NCI-H1417 treated with DMSO at 0.1 percent for 48 hours (cell line): ENCODE results near the gene EXO1.
A peak's percentile ranks its signal among the peaks of the same experiment; 100 is the strongest.
"Not testable (repeated sequence)": the region's sequence is repeated elsewhere in the genome, so short reads cannot be mapped to it uniquely, and the experiment has no call there.

ENCODE experiments used
- DNase-seq: peaks from one replicate; lab custom pipeline; 2025; lab: John Stamatoyannopoulos, UW

EXO1 gene

GRCh38 chr1:241836941-241837340 lies 11.1 kb upstream of the EXO1 start:
- DNase-seq: no peak

- DNase-seq: no peak
Measured at GRCh38 chr1:241837416-241837815, 10.6 kb upstream of the EXO1 start.

GRCh38 chr1:241837901-241838300 lies 10.1 kb upstream of the EXO1 start:
- DNase-seq: no peak

GRCh38 chr1:241838897-241839296 lies 9.1 kb upstream of the EXO1 start:
- DNase-seq: no peak

GRCh38 chr1:241839369-241839979 lies 8.5 kb upstream of the EXO1 start:
- DNase-seq: no peak

GRCh38 chr1:241840164-241840563 lies 7.8 kb upstream of the EXO1 start:
- DNase-seq: no peak

- DNase-seq: peak; percentile 36
Measured at GRCh38 chr1:241841691-241842090, 6.3 kb upstream of the EXO1 start.

GRCh38 chr1:241842565-241842964 lies 5.4 kb upstream of the EXO1 start:
- DNase-seq: no peak

- no peak for DNase-seq
Measured at GRCh38 chr1:241844593-241844992, 3.4 kb upstream of the EXO1 start.

- no peak for DNase-seq
Measured at GRCh38 chr1:241846375-241846774, 1.6 kb upstream of the EXO1 start.

- DNase-seq: no peak
Measured at GRCh38 chr1:241846862-241847539, 1.0 kb upstream of the EXO1 start.

- no peak for DNase-seq
Measured at GRCh38 chr1:241847540-241847795, 536 bp upstream of the EXO1 start.

- DNase-seq: no peak
Measured at GRCh38 chr1:241848686-241849344, 811 bp downstream of the EXO1 start.

GRCh38 chr1:241849345-241849695 lies 1.3 kb downstream of the EXO1 start:
- no peak for DNase-seq

GRCh38 chr1:241855545-241856140 lies 7.6 kb downstream of the EXO1 start:
- DNase-seq: not testable (repeated sequence)

- DNase-seq: no peak
Measured at GRCh38 chr1:241857131-241857530, 9.1 kb downstream of the EXO1 start.

GRCh38 chr1:241860922-241861321 lies 12.9 kb downstream of the EXO1 start:
- no peak for DNase-seq

- no peak for DNase-seq
Measured at GRCh38 chr1:241869022-241869421, 21.0 kb downstream of the EXO1 start.

GRCh38 chr1:241870336-241870735 lies 22.3 kb downstream of the EXO1 start:
- no peak for DNase-seq

- DNase-seq: no peak
Measured at GRCh38 chr1:241870746-241871430, 22.9 kb downstream of the EXO1 start.

GRCh38 chr1:241881440-241881839 lies 33.4 kb downstream of the EXO1 start:
- DNase-seq: no peak

- DNase-seq: no peak
Measured at GRCh38 chr1:241883159-241883558, 35.2 kb downstream of the EXO1 start.

GRCh38 chr1:241888232-241888631 lies 40.2 kb downstream of the EXO1 start:
- no peak for DNase-seq
